Effector memory CD4-positive, alpha-beta T cell (primary cell): ENCODE results near the gene DPP6.

ENCODE experiments used
- DNase-seq, 3 donors: peaks; one replicate each; pipeline ENCODE4 v3.0.0-alpha.2; 2020
- H3K27ac ChIP-seq: 2 replicates; pipeline ENCODE4 v1.7.0; 2013; ENCODE audit warnings: mild to moderate bottlenecking, low read length, moderate library complexity; ENCODE audit not compliant: insufficient read depth, poor library complexity, severe bottlenecking
- H3K27me3 ChIP-seq: replicated peaks from 2 replicates; pipeline ENCODE4 v1.7.0; 2013; ENCODE audit warnings: mild to moderate bottlenecking, low read length; ENCODE audit not compliant: insufficient read depth, control insufficient read depth, poor library complexity, severe bottlenecking
- H3K36me3 ChIP-seq: 2 replicates; pipeline ENCODE4 v1.7.0; 2013; ENCODE audit warnings: mild to moderate bottlenecking, low read length, moderate library complexity; ENCODE audit not compliant: control insufficient read depth, insufficient read depth
- H3K4me1 ChIP-seq: 2 replicates; pipeline ENCODE4 v1.7.0; 2013; ENCODE audit warnings: low read length, mild to moderate bottlenecking; ENCODE audit not compliant: control insufficient read depth, insufficient read depth, poor library complexity, severe bottlenecking
- H3K4me3 ChIP-seq: 2 replicates; pipeline ENCODE4 v1.7.0; 2013; ENCODE audit warnings: low read length, low read depth, mild to moderate bottlenecking; ENCODE audit not compliant: insufficient read depth, poor library complexity, severe bottlenecking
- H3K9me3 ChIP-seq: 2 replicates; pipeline ENCODE4 v1.7.0; 2013; ENCODE audit warnings: mild to moderate bottlenecking, low read length, moderate library complexity; ENCODE audit not compliant: control insufficient read depth

Gene DPP6

GRCh38 chr7:154212861-154213260 is 160.7 kb downstream of the DPP6 start:
- Histone ChIP-seq H3K4me3 (no peak overlapping the region), H3K4me1 (no peaks in the 10 kb centered on the region), H3K9me3 (no peaks in the 10 kb centered on the region), H3K27ac (no peak overlapping the region), H3K36me3 (no peaks in the 10 kb centered on the region), H3K27me3 (no peaks in the 10 kb centered on the region)
- DNase-seq = no peak

- no peaks in the 10 kb centered on the region for H3K9me3 ChIP-seq
- no peak overlapping the region for H3K4me3 ChIP-seq
- H3K36me3 ChIP-seq = no peaks in the 10 kb centered on the region
- no peaks in the 10 kb centered on the region for H3K4me1 ChIP-seq
- H3K27me3 ChIP-seq = no peaks in the 10 kb centered on the region
- H3K27ac ChIP-seq = no peak overlapping the region
- no peak for DNase-seq
Observed at GRCh38 chr7:154217688-154218340, 165.6 kb downstream of the DPP6 start.

- Histone ChIP-seq H3K27me3 (no peaks in the 10 kb centered on the region), H3K9me3 (no peaks in the 10 kb centered on the region), H3K27ac (no peak overlapping the region), H3K36me3 (no peaks in the 10 kb centered on the region), H3K4me3 (no peak overlapping the region), H3K4me1 (no peaks in the 10 kb centered on the region)
- DNase-seq = no peak
Observed at GRCh38 chr7:154231732-154232131, 179.5 kb downstream of the DPP6 start.

DNA sequence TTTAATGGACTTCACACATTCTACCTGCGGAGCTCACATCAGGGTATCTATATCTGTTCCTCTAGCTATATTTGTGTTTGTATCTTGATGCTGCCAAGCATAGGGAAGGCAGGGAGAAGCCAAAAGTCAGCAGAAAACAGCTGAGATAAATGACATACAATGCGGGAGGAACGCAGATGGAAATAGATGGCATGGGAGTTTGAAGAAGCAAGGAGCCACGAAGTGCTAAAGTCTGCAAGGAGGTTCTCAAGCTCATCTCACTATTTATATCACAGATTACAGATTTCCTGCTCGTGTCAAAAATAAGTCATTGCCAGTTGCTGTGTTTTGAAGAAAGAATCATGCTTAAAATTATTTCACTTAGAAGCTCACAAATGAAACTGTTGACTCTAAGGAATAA is 180.5 kb downstream of the DPP6 start:
- Histone ChIP-seq H3K9me3 (no peaks in the 10 kb centered on the region), H3K4me3 (no peak overlapping the region), H3K36me3 (no peaks in the 10 kb centered on the region), H3K27ac (no peak overlapping the region), H3K27me3 (no peaks in the 10 kb centered on the region), H3K4me1 (no peaks in the 10 kb centered on the region)
- DNase-seq = no peak

- Histone ChIP-seq H3K36me3 (no peaks in the 10 kb centered on the region), H3K27me3 (no peaks in the 10 kb centered on the region), H3K9me3 (no peaks in the 10 kb centered on the region), H3K4me1 (no peaks in the 10 kb centered on the region), H3K27ac (no peak overlapping the region), H3K4me3 (no peak overlapping the region)
- DNase-seq = no peak
Observed at GRCh38 chr7:154241988-154242387, 189.8 kb downstream of the DPP6 start.

GRCh38 chr7:154242709-154243108 is 190.5 kb downstream of the DPP6 start:
- Histone ChIP-seq H3K27ac (no peak overlapping the region), H3K4me1 (no peaks in the 10 kb centered on the region), H3K36me3 (no peaks in the 10 kb centered on the region), H3K27me3 (no peaks in the 10 kb centered on the region), H3K4me3 (no peak overlapping the region), H3K9me3 (no peaks in the 10 kb centered on the region)
- no peak for DNase-seq

GRCh38 chr7:154252046-154252445 is 199.8 kb downstream of the DPP6 start:
- Histone ChIP-seq H3K4me3 (no peak overlapping the region), H3K36me3 (no peaks in the 10 kb centered on the region), H3K27me3 (no peaks in the 10 kb centered on the region), H3K27ac (no peak overlapping the region), H3K4me1 (no peaks in the 10 kb centered on the region), H3K9me3 (no peaks in the 10 kb centered on the region)
- no peak for DNase-seq

DNA sequence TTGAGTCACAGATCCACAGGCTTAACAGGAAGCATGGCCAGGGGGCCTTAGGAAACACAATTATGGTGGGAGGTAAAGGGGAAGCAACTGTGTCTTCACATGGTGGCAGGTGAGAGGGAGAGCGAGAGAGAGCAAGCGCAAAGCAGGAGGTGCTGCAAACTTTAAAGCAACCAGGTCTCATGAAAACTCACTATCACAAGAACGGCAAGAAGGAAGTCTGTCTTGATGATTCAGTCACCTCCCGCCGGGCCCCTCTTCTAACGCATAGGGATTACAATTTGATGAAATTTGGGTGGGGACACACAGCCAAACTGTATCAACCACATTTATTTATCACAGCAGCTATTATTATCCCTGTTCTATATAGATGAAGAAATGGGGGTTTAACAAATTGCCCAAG is 201.6 kb downstream of the DPP6 start:
- H3K9me3 ChIP-seq = no peaks in the 10 kb centered on the region
- H3K4me3 ChIP-seq = no peak overlapping the region
- no peaks in the 10 kb centered on the region for H3K36me3 ChIP-seq
- no peaks in the 10 kb centered on the region for H3K4me1 ChIP-seq
- no peaks in the 10 kb centered on the region for H3K27me3 ChIP-seq
- H3K27ac ChIP-seq = no peak overlapping the region
- no peak for DNase-seq

- no peaks in the 10 kb centered on the region for H3K4me1 ChIP-seq
- no peaks in the 10 kb centered on the region for H3K36me3 ChIP-seq
- H3K9me3 ChIP-seq = no peaks in the 10 kb centered on the region
- no peak for DNase-seq
- H3K4me3 ChIP-seq = no peak overlapping the region
- no peak overlapping the region for H3K27ac ChIP-seq
- no peaks in the 10 kb centered on the region for H3K27me3 ChIP-seq
Observed at GRCh38 chr7:154255324-154255723, 203.1 kb downstream of the DPP6 start.

- Histone ChIP-seq H3K9me3 (no peaks in the 10 kb centered on the region), H3K4me3 (no peak overlapping the region), H3K4me1 (no peaks in the 10 kb centered on the region), H3K27me3 (no peaks in the 10 kb centered on the region), H3K27ac (no peak overlapping the region), H3K36me3 (no peaks in the 10 kb centered on the region)
- no peak for DNase-seq
Observed at GRCh38 chr7:154256150-154256549, 204.0 kb downstream of the DPP6 start.
